Endothelial cell of umbilical vein (primary cell): ENCODE results near the gene C5orf47.

Experiments used
- EZH2 ChIP-seq: IDR thresholded peaks from 2 replicates; pipeline ENCODE4 v1.6.1; 2012; ENCODE audit warnings: borderline replicate concordance, low read depth, mild to moderate bottlenecking, moderate library complexity, low read length, inconsistent platforms; ENCODE audit not compliant: severe bottlenecking
- MYC ChIP-seq: IDR thresholded peaks from one replicate; pipeline ENCODE4 v1.6.1; 2011; ENCODE audit warnings: mild to moderate bottlenecking, low read depth, low read length
- POLR2A ChIP-seq: IDR thresholded peaks from 2 replicates; pipeline ENCODE4 v1.6.1; 2012; ENCODE audit warnings: low read depth, mild to moderate bottlenecking, control low read depth, low read length
- POLR2AphosphoS5 ChIP-seq: IDR thresholded peaks from 2 replicates; pipeline ENCODE4 v1.6.1; 2012; ENCODE audit warnings: low read depth, mild to moderate bottlenecking, control low read depth, low read length, moderate library complexity; ENCODE audit not compliant: insufficient read depth
- TF ChIP-seq, protein P1 (sequence below), 2 donors: IDR thresholded peaks; 1 replicate in 1 of 2; 2 replicates in 1 of 2; pipeline ENCODE4 v1.5.1; 2011; ENCODE audit warnings: low read length in 2 of 2, mild to moderate bottlenecking in 2 of 2, moderate library complexity in 2 of 2, control low read depth in 1 of 2, inconsistent platforms in 1 of 2, low read depth in 1 of 2; ENCODE audit not compliant: insufficient read depth in 1 of 2; ENCODE audit errors: extremely low read depth in 1 of 2
- TF ChIP-seq, protein P2 (sequence below): IDR thresholded peaks from 2 replicates; pipeline ENCODE4 v1.6.1; 2011; ENCODE audit not compliant: insufficient read depth, insufficient read length

DNA sequence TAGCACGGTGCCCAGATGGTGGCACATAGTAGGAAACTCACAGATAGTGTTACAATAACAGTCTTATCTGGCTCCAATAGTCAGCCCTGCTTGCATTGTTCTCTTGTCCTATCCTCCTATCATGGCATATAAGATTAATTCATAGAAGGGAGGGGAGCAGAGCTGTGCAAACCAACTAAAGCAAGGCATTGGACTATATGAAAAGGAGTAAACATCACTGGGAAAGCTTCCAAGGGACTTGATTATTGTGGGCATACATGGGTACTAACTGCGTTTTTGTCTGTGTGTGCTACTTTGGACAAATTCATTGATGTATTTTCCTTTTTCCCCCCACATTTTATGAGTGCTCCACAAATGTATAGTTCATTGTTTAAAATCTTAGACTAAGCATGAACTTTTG is 43.8 kb upstream of the C5orf47 start:
- TF ChIP-seq, protein P1, sequence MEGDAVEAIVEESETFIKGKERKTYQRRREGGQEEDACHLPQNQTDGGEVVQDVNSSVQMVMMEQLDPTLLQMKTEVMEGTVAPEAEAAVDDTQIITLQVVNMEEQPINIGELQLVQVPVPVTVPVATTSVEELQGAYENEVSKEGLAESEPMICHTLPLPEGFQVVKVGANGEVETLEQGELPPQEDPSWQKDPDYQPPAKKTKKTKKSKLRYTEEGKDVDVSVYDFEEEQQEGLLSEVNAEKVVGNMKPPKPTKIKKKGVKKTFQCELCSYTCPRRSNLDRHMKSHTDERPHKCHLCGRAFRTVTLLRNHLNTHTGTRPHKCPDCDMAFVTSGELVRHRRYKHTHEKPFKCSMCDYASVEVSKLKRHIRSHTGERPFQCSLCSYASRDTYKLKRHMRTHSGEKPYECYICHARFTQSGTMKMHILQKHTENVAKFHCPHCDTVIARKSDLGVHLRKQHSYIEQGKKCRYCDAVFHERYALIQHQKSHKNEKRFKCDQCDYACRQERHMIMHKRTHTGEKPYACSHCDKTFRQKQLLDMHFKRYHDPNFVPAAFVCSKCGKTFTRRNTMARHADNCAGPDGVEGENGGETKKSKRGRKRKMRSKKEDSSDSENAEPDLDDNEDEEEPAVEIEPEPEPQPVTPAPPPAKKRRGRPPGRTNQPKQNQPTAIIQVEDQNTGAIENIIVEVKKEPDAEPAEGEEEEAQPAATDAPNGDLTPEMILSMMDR (IDR thresholded peaks at IDR 0.05; ENCODE audit: extremely low read depth in 1 of 2, insufficient read depth in 1 of 2, low read depth in 1 of 2, low read length in 2 of 2): no peak
- TF ChIP-seq EZH2 (no peak), POLR2AphosphoS5 (no peak), POLR2A (no peak), MYC (no peak)
- TF ChIP-seq, protein P2, sequence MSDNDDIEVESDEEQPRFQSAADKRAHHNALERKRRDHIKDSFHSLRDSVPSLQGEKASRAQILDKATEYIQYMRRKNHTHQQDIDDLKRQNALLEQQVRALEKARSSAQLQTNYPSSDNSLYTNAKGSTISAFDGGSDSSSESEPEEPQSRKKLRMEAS: no peak
